HG03139 (cell line): ENCODE measurements around the gene STEAP4.

Experiments
- ATAC-seq: cut with Tn5 transposase; IDR thresholded peaks from one replicate; pipeline ENCODE4 v1.9.1; 2021; ENCODE audit not compliant: unreplicated experiment

The STEAP4 gene

DNA sequence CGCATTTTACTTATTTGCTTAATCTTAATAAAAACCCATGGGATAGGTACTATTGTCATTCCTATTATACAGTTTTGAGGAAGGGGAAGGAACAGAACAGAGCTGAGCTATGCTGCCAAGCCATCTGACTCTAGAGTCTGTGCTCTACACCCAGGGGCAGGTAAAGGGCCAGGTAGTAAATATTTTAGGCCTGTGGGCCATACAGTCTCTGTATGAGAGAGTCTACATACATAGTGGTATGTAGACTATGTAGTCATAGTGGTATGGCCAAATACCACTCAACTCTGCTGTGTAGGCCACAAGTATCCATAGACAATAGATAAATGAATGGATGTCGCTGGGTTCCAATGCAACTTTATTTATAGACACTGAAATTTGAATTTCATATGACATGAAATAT lies 83.4 kb downstream of the STEAP4 start:
- no peak for ATAC-seq
